HG02885 (cell line): ENCODE data around the gene METTL27.
"Not testable (repeated sequence)": the region's sequence is repeated elsewhere in the genome, so short reads cannot be mapped to it uniquely, and the experiment has no call there.

Source experiments
- ATAC-seq: cut with Tn5 transposase; IDR thresholded peaks from one replicate; pipeline ENCODE4 v1.9.1; 2021; ENCODE audit warnings: mild to moderate bottlenecking; ENCODE audit not compliant: unreplicated experiment, poor library complexity

METTL27 gene

DNA sequence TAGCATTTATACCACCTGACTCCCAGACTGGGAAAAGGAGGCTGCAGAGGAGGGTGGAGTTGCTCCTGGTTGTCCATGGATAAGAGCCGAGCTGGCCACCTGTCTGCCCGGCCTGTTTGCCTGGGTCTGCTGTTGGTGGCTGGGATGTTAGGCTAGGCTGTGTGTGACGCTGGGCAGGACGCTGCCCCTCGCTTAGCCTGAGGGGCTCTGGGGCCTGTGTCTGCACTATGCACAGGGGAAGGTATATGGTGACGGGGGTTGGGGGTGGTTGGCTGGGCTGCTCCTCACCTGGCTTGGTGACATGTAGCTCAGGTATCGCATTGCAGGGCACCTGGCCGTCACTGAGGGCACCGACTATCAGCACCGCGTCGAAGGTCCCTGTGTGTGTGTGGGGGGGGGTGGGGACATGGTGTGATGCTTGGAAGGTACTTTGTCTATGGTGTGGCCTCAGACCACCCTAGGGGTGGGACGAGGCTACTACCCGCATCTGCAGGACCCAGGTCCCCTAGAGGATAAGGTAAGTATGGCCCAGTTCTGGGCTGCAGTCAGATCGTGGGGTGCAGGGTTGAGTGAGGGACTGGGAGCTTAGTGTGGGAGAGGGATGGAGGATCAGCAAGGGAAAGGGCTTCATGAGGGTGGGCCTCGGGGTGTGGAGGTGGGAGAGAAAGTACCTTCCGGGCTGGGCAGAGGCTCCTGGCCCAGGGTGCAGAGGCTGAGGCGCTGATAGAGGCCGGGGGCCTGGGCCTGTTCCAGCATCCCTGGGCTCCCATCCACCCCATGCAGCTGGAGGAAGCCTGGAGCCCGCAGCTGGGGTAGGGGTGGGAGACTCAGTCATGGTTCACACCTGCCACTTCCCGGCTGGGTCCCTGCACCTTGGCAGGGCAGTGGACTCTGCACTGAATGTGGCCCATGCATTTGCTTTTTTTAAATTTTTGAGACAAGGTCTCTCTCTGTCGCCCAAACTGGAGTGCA, 2.3 kb downstream of the METTL27 start:
- ATAC-seq: no peak

DNA sequence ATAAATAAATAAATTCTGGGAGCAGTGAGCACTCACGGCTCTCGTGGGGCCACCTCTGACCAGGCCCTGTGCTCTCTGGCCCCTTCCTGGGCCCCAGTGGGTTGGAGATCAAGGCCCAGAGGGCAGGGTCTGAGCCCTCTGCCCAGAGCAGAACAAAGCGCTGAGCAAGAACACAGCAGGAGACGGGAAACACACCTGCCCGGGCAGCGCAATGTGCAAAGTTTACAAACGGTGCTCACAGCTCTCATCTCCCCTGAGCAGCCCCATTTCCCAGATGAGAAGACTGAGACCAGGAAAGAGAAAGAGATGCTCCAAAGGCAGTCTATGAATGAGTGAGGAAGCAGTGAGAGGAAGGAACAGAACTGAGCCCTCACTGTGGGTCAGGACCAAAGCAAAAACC, 3.0 kb downstream of the METTL27 start:
- no peak for ATAC-seq

DNA sequence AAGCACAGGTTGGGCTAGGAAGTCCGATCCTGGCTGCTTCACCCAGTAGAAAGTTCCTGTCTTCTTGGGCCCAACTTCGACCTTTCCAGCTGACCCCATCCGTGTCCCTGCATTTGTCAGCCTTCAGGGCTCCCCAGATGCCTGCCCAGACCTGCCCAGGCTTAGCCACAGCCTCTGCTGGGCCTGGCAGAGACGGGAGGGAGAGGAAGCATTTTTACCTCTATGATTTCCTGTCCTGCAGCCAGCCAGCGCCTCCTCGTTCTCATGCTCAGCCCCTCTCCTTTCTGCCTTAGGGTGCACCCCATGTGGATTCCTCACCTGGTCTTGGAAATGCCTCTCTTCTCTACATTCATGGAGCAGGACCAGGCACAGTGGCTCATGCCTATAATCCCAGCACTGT, 3.7 kb downstream of the METTL27 start:
- no peak for ATAC-seq

DNA sequence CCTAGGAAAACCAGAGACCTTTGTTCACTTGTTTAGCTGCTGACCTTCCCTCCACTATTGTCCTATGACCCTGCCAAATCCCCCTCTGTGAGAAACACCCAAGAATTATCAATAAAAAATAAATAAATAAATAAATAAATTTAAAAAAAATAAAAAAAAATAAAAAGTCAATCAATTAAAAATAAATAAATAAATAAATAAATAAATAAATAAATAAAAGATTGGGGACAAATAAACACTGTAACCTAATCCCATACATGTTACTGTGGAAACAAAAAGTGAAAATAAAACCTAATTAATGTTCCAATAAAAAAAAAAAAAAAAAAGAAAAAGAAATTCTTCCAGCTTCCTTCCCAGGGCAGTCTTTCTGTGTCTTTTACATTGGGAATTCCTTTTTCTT, 5.1 kb downstream of the METTL27 start:
- ATAC-seq: not testable (repeated sequence)

DNA sequence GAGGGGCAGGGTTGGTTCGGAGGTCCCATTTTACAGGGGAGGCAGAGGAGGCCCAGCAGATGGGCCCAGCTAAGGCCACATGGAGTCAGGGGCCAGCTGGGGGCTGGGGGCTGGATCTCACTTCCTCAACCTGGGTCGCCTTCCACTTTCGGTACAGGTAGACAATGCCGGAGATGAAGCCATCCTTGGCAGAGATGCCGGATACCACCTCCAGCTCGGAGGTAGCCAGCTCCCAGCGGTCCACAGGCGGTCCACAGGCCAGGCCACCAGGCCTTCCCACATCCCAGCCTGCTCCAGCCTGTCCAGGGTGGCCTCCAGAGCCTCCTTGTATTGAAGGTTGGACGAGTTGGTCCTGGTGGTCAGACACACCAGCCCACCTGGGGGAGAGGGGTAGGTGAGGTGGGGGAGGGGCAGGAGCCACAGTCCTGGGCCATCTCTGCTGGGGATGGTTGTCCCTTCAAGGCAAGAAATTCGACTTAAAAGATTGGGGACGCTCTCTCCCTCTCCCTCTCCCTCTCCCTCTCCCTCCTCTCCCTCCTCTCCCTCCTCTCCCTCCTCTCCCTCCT, 7.6 kb downstream of the METTL27 start:
- no peak for ATAC-seq

DNA sequence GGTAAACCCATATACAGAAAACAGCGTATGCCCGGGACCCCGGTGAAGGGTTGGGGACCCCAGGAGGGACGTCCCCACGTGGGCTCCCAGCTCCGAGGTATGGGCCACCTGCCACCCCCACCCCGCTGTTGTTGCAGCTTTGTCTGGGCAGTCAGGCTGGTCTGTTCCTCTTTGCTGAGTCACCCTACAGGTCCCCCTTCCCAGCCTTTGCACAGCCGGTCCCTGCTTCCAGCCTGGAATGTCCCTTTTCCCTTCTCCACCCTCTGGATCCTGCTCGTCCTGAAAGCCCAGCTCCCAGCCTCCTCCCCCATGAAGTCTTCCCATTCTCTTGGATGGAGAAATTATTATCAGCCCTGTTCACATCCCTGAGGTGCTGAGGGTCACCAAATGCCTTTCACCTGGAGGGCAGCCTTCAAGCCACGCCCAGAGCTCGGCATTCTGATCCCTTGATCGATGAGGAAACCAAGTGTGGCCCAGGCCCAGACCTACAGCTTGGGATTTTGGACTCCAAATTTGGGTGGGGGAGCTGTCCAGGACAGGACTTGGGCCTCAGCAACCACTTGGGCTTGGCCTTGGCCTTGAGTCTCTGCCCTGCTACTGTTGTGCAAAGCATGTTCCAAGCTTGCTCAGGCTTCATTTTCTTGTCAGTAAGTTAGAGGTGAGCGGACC, 8.9 kb downstream of the METTL27 start:
- ATAC-seq: no peak

DNA sequence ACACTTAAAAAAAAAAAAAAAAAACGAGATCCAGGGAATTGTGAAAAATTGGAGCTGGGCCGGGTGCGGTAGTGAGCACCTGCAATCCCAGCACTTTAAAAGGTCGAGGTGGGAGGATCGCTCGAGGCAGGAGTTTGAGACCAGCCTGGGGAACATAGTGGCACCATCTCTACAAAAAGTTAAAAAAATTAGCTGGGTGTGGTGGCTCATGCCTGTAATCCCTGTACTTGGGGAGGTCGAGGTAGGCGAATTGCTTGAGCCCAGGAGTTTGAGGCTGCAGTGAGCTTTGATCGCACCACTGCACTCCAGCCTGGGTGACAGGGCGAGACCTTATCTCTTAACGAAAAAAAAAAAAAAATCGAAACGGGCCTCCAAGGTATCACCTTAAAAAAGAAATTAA, 9.5 kb downstream of the METTL27 start:
- ATAC-seq: no peak

DNA sequence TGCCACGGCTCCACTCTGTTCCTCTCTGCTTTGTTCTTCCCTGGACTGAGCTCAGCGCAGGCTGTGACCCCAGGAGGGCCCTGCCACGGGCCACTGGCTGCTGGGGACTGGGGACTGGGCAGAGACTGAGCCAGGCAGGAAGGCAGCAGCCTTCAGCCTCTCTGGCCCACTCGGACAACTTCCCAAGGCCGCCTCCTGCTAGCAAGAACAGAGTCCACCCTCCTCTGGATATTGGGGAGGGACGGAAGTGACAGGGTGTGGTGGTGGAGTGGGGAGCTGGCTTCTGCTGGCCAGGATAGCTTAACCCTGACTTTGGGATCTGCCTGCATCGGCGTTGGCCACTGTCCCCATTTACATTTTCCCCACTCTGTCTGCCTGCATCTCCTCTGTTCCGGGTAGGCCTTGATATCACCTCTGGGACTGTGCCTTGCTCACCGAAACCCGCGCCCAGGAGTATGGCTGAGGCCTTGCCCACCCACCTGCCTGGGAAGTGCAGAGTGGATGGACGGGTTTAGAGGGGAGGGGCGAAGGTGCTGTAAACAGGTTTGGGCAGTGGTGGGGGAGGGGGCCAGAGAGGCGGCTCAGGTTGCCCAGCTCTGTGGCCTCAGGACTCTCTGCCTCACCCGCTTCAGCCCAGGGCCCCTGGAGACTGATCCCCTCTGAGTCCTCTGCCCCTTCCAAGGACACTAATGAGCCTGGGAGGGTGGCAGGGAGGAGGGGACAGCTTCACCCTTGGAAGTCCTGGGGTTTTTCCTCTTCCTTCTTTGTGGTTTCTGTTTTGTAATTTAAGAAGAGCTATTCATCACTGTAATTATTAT, 10.3 kb downstream of the METTL27 start:
- ATAC-seq: no peak

DNA sequence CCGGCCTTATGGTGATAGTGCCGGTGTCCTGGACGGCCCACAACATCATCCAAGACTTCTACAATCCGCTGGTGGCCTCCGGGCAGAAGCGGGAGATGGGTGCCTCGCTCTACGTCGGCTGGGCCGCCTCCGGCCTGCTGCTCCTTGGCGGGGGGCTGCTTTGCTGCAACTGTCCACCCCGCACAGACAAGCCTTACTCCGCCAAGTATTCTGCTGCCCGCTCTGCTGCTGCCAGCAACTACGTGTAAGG, 10.8 kb downstream of the METTL27 start:
- ATAC-seq: no peak

DNA sequence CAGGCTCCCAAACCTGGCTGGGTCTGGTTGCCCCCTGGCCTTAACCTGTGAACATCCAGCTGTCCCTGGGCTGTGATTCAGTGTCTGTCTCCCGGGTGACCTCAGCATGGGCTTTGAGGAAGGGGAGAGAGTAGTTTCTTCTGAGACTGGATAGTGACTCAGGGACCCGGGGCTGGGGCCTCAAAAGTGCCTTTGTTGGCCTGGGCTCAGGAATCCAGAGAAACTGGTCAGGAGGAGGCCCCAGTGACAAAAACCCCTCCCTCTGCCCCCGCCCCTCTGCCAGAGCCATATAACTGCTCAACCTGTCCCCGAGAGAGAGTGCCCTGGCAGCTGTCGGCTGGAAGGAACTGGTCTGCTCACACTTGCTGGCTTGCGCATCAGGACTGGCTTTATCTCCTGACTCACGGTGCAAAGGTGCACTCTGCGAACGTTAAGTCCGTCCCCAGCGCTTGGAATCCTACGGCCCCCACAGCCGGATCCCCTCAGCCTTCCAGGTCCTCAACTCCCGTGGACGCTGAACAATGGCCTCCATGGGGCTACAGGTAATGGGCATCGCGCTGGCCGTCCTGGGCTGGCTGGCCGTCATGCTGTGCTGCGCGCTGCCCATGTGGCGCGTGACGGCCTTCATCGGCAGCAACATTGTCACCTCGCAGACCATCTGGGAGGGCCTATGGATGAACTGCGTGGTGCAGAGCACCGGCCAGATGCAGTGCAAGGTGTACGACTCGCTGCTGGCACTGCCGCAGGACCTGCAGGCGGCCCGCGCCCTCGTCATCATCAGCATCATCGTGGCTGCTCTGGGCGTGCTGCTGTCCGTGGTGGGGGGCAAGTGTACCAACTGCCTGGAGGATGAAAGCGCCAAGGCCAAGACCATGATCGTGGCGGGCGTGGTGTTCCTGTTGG, 11.4 kb downstream of the METTL27 start, which contains the start of gene CLDN4:
Gene CLDN4, plus strand, starts transcription at position 316 of the 903 bp plus-strand sequence. Its CDS starts 206 bp downstream, at position 522.
- no peak for ATAC-seq

DNA sequence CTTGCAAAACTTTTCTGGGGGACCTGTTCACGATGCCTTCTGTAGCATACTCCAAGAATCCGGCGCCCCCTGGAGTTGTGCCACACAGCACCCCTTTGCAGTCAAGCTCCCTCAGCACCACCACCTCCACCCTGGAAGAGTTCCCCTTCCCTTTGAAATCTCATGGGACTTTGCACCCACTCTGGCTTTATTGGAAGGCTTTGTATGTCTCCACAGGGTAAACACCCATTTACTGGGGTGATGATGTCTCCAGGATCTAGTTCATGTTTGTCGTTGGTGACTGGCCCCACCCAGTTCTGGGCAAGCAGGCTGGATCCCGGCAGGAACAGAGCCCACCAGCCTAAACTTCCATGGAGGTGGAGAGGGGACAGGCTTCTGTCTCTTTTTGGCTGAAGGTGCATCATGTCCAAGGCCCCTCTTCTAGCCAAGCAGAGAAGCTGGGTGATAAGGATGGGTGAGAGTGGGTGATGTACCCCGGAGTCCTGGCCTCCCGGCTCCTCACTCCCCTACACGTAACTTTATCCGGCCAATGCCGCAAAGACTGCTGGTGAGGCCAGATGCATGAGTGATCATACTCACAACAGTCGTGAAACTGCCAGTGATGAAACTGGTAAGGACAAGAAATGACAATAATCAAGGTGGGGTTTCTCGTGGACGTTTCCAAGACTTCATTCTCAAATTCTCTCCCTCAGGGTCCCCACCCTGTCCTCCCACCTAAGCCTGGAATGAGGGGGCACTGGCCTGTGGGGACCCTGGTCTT, 12.2 kb downstream of the METTL27 start:
- no peak for ATAC-seq

DNA sequence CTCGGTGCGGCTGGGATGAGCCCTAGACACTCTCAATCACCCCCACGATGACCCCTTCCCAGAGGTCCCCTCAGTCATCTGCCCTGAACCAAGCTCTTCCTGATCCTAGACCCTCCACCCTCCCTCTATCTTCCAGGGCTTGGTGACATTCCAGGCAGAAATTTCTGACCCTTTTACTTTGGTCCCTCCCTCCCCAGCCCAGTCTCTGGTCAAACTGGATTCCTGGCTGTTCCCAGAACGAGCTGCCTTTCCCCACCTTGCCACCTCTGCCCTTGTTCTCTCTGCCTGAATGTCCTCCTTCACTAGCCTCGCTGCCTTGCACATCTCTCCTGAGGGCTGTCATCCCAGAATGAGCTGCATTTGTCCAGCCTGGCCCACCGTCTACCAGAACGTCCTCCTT, 12.8 kb downstream of the METTL27 start:
- ATAC-seq: no peak

DNA sequence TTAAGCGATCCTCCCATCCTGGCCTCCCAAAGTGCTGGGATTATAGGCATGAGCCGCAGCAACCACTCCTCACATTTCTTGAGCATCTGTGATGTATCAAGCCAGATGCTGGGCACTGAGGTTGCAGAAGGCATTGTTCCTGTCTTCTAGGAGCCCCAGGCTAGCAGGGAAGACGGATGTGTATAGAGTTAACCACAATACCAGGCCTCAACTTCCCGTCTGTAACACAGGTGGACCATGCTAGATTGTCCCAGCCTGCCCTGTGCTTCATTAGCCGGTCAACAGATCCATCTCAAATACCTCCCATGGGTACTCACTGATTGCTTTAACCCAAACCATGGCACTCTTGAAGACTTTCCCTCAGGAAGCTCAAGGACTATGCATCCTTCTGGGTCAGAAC, 13.3 kb downstream of the METTL27 start:
- ATAC-seq: no peak

DNA sequence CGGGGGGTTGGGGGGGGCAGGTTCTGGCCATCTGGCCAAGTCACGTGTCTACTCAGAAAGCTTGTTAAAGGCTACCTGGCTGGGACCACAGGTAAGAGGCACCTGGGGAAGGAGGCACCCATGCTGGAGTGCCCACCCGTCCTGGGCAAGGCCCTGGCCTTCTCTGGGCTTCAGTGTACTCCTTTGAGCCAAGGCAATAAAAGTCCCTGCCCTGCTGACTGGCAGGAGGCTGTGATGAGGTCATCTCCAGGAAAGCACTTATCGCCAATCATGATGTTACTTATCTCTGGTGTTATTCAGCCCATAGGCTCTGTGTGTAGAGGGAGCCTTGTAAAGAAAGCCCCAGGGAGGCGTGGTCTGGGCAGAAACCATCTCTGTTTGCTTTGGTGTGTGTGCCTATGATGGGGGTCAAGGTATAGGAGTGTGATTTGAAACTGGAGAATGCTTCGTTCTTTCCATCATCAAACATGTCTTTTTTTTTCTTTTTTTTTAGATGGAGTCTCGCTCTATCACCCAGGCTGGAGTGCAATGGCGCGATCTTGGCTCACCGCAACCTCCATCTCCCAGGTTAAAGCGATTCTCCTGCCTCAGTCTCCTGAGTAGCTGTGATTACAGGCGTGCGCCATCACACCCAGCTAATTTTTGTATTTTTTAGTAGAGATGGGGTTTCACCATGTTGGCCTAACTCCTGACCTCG, 14.1 kb downstream of the METTL27 start:
- no peak for ATAC-seq

DNA sequence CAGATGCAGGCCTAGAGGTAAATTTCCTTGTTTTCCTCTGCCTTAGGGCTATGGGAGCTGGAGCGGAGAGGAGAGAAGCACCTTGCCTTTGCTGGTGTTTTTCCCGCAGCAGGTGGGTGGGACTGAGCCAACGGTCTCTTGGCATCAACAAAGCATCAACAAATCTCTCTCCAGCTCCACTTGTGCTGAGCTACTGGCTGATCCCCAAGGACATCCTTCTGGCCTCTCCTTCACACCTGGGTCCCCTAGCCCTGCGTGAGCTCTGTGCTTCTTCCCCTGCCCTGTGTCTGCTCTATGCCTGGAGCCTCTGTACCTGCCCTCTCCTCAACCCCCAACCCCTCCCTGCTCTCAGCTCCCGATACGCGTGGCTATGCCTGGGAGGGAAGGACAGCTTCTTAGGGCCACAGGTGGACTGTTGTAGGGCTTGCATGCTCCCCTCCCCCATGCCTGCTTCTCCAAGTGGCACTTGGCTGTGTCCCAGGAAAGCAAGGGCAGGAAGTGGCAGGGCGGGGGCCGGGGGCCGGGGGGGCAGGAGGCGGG, 14.7 kb downstream of the METTL27 start:
- no peak for ATAC-seq

DNA sequence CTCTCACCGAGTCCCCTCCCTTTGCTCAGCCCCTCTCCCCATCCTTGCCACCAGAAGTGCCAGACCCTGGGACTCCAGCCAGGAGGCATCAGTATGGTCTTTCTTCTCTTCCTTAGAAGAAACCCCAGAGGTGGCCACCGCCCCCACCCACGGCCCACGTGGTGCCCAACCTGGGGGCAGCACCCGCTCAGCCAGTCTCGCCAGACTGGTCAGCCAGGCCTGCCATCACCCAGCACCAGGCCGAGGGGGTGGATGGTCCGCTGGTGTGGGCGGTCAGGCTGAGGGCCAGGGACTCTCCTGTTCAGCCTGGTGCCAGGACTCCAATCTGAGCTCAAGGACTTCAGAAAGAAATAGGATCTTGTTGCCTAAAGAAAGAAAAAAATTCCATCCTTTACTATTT, 17.3 kb downstream of the METTL27 start:
- no peak for ATAC-seq

DNA sequence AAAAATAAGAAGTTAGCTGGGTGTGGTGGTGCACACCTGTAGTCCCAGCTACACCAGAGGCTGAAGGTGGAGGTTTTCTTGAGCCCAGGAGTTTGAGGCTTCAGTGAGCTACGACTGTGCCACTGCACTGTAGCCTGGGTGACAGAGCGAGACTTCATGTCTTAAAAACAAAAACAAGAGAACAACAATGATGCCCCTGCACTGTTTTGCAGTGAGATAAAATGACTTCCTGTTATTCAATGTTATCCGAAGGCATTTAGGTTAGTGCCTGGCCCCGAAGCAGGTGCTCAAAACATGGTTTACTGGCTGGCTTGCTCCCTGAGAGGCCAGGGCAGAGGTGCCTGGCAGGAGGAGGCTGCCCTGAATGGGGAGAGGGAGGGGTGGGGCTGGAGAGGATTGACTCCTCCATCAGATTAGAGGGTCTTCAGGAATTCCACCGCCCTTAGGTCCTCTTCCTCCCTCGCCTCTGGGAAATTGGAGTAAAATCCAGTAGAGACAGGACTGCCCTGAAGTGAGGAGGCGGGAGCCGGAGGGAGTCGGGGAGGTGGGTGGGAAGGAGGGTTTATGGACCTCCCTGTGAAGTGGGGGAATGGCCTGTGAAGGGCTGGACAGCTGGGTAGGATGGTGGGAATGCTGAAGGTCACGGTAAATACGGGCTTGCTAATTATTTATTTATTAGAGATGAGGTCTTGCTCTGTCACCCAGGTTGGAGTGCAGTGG, 18.3 kb downstream of the METTL27 start:
- no peak for ATAC-seq
